AG08396 (cell line): ENCODE data around the gene COL25A1.

Experiments
- DNase-seq: peaks from one replicate; pipeline ENCODE4 v3.0.0; 2012; ENCODE audit warnings: low spot score, mixed read lengths

Gene COL25A1

DNA sequence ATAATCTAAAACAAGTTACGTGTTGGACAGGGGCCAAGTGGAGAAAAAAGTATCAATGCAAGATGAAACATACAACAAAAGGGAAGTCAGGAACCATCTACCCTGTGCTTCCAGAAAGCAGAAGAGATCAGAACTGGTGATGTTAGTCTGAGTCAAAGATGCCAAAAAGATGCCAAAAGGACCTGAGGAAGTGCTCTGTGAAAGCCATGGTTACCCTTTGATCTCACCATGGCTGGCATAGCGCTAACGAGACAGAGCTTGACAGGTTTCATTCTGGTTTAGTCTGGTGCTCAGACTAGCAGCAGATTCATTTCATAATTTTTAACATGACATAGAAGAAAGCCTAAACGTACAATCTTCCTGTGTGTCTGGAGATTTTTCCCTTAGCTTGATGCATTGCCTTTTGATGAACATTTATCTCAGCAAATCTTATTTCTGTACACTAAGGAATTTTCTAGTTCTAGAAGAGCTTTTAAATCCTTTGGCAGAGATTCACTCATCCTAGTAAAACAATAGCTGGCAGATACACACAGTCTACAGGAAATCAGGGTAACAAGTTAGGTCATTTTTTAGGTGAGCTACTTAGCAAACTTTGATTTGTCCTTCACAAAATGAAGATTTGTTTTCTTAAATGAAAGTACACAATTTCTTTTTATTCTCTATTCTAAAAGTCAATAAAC, 87.7 kb downstream of the COL25A1 start:
- DNase-seq = no peak

DNA sequence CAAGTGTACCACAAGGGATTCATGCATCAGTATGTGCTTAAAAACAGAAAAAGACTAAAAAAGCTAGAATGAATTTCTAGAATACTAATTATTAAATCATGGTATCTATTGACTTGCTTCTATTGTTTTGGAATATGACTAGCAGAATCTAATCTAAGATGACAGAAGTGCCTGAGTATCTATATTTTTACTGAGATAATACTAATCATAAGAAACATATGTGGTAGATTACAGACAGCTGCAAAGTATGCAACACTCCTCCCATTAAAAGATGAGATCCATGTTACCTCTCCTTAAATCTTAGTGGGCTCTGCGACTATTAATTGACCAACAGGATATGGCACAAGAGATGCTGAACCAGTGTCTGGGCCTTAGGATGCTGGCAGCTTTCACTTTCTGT, 89.4 kb downstream of the COL25A1 start:
- DNase-seq = no peak

DNA sequence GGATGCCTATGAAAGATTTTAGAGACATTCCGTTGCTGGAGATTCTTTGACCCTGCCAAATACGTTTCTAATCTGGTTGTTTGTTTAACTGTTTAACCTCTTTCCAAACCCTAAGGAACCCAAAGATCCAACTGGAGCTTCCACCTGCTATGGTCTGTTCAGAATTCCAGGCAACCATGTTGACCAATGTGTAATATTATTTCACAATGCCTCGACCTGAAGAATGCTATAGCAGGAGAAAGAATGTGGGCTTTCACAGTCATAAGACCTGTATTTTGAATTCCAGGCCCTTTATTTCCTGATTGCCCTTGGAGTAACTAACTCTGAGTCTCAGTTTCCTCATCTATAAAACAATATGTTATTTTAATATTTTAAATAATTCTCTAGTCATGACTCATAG, 90.8 kb downstream of the COL25A1 start:
- no peak for DNase-seq

DNA sequence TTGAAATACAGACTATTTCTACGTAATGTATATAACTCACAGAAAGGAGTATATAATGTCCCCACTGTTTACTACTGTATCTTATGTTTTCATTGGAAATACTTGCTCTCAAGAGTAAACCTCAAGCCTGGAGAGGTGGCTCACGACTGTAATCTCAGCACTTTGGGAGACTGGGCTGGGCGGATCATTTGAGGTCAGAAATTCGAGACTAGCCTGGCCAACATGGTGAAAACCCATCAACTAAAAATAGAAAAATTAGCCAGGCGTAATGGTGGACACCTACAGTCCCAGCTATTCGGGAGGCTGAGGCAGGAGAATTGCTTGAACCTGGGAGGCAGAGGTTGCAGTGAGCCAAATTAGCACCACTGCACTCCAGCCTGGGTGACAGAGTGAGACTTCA, 92.8 kb downstream of the COL25A1 start:
- no peak for DNase-seq

DNA sequence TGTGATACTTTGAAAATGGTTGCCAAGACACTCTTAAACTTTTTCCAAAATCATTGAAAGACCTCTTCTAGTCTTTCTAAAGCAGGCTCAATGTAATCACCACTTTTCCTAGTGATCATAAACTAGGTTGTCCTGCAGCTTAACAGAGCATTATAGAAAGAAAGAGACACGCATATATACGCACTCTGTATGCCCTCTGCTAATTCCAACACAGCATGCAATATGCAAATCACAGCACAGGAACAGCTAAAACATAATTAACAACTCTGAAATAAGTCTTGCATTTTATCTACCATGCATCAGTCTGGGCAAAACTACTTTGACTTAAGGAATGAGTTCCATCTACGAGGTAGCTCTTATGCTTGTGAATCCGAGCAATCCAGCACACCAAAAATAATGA, 94.6 kb downstream of the COL25A1 start:
- DNase-seq = no peak

DNA sequence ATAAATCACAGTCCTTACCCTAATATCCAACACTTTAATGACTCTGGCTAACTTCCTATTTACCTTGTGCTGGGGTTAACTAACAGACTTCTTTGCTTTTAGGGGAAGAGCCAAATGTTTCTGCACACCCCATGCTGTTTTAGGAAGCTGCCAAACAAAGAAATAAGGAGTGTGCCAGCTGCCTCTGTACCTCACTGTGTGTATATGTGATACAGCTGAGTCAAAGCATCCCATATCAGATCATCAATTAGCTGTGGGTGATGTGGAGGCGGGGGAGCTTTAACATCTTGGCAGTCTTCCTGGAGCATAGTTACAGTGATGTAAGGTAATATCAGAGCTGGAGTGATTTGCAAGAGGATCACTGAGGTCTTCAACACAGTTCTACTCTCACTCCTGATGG, 95.4 kb downstream of the COL25A1 start:
- DNase-seq = no peak

DNA sequence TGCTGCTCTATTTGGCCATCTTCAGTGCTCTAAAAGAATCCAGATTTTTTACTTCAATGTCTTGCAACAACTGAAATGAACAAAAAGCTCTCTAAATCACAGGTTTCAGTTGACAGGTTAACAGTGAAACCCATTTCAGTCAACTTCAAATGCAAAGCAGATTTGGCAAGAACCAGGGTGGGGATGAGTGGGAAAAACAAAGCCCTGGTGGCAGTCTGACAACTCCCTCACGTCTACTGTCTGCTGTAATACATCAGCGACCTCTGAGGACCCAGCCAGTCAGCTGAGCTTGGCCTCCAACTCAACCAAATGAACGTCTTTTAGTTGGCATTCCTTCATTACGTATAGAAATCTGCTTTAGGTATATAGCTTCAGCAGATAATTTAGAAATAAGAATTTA, 95.8 kb downstream of the COL25A1 start:
- no peak for DNase-seq

DNA sequence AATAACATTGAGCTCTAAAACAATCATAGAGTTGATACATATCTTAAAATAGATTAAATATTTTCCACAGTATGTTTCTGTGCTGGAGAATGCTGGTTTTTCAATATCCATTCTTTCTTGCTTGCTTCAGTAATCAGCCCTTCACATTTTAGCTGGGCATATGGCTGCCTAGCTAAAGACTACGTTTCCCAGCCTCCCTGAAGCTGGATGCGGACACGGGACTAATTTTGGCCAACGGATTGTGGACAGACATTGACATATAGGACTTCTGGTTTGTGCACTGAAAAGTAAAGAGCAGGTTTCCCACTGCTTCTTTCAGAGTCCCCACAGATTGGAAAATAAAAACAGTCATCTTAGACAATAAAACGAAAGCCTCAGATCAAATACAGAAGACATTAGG, 97.3 kb downstream of the COL25A1 start:
- no peak for DNase-seq

DNA sequence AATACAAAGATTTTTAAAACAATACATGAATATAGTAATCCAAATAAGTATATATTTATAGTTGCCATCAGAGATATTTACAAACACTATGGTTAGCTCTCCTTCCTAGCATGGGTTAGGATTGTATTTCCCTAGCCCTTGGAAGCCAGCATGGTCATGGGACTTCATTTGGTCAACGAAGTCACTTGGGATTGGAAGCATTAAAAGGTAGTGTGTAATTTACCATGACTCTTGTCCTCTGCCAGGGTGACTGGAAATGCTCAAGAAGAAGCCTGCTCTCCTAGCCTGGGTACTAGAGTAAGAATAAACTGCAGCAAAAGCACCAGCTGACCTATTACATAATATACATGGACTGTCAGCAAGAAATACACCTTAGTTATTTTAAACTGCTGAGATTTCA, 102.9 kb downstream of the COL25A1 start:
- no peak for DNase-seq

DNA sequence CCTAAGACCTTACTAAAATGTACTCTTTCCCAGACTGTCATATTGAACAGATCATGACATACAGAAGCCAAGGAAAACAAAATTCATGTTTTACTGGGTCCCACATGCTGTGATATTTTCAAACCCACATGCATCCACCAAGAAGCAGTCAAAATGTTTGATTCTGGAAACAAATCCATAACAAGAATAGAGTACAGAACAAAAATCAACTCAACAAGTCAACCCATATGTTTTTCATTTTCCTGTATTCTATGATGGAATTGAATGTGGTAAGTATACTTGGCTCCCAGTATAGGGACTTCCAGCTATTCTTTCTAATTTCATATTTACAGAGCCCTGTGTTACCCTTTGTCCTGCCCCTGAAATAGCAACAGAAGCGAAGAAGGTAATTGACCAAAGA, 106.8 kb downstream of the COL25A1 start:
- DNase-seq = no peak

DNA sequence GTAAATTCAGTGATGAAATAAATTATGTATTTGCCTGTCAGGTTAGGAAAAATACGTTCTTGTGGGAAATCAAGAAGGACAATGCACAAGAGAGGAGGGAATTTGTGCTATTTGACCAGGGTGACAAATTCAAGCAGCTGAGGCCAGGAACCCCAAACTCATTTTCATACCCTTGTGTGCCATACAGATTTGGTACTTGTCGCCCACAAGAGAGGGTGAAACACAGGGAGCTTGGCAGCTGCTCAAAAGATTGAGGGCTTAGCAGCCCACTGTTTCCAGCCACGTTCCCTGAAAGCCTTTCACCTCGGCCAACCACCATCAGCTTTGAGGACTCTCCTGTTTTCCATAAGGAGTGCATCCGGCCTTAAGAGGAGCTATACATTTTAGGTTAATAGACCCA, 111.2 kb downstream of the COL25A1 start:
- DNase-seq = no peak

DNA sequence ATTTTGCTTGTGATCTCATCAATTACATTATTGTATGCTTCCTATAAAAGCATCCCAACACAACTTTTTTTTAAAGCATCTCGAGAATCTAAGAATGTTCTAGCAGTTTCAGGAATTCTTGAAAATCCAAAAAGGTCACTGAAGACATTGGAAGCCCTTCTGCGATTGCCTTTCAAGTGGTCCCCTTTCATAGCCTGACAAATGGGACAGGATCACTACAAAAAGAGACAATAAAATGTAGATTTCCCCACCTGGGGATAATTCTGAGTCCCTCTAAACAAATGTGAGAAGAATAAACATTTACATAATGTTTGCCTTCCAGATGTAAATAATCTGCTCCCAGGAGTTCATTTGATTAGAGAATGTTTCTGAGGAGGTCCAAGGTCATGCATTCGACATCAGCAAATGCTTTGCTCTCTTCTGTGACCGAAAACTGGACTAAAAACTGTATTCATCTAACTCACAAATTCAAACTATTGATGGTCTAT, 116.0 kb downstream of the COL25A1 start:
- DNase-seq = no peak

DNA sequence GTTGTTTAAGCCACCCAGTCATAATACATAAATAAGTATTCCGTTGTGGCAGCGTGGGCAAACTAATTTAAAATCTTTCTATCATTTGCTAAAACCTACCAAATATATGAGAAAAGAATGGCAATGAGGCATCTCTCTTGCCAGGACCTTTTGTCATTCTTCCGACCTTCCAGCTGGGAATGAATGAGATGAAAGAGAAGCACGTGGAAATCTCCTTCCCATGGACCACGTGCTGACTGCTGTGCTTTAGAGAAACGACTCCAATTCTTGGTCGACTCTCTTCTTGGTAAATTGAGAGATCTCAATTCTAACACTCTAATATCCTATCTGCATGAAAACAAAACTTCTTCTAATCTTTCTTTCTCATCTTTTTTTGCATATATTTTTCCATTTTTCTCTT, 116.5 kb downstream of the COL25A1 start:
- no peak for DNase-seq

DNA sequence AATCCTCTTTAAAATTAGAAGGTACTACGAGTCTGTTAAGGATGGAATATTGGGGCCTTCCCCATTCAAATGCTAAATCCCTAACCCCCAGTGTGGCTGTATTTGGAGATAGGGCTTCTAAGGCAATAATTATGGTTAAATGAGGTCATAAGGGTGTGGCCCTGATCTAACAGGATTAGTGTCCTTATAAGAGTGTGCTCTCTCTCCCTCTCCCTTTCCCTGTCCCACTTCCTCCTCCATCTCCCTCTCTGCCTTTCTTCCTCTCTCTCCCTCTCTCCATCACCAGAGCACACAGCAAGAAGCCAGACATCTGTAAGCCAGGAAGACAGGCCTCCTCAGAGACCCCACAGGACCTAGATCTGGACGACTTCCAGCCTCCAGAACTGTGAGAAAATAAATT, 116.9 kb downstream of the COL25A1 start:
- no peak for DNase-seq

DNA sequence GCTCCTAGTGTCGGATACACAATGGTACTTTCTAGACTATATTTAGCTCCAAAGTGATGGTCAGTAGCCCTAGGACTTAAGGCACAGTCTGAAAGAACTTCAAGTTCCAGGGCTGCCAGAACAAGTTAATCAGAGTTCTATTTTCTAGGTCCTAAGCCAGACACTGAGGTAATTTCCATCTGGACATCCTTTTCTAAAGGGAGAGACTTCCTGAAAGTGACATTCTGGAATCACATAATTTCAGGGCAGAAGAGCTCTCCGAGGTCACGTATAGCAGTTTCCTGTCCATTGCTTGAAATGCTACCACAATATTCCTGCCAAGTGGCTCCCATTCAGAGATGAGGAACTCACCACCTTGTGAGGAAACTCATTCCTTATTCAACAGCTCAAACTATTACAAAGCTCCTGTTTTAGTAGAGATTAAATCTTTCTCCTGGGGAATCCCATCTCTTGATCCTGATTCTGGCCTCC, 117.9 kb downstream of the COL25A1 start:
- DNase-seq = no peak

DNA sequence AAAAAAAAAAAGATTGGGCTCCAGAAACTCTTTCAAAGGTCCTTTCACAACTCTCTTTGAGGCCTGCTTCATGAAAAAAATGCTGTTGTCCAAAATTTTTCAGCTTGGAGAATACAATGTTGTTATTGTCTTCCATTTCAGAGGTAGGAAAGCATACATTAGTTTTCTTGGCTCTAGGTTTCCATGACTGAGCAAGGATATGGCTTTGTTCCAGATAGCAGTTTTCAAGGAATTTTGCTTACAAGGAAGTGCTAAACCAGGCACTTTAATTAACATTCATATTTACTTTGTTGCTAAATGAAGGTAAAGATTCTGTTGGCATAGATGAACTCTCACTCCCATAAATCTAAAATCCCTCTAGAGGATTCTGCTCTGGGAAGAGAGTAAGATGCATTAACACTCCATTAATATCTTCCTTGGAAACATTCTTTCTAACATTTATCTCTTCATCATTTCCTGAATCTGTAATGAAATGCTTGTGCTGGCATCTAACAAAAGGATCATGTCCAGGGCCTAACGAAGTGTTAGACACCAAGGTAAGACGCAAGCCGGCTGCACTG, 118.4 kb downstream of the COL25A1 start:
- no peak for DNase-seq

DNA sequence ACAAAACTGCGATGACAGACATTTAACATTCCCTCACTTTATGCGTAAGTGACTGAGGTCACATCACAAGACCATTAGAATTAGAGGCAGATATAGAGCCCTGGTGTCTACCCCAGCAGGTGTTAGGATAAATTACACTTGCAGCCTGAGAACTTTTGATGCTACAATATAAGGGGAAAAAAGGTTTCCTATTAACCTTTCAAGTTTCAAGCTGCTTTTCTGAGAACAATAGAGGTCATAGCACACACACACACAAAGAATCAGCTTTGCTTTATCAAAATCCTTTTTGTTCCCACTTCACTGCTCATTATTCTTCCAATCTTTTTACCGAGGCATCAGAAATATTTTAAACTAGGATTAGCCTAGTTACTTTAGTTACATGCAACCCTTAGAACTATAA, 119.8 kb downstream of the COL25A1 start:
- DNase-seq = no peak

DNA sequence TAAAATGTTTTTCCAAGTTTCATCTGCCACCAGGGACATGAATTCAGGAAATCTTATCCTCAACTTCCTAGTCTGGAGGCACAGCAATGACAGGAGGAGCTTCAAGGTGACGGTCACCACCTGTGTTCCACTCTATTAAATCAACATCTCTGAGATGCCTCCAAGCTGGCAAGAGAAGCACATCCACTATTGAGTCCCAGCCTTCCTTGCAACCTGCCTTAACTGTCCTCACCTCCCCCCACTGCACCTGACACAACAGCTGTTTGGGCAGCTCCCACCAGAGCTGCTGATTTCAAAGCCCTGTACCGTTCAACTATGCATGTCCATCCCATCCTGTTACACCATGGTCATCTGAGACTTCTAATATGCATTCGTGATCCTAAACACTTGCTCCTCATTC, 123.4 kb downstream of the COL25A1 start:
- no peak for DNase-seq

DNA sequence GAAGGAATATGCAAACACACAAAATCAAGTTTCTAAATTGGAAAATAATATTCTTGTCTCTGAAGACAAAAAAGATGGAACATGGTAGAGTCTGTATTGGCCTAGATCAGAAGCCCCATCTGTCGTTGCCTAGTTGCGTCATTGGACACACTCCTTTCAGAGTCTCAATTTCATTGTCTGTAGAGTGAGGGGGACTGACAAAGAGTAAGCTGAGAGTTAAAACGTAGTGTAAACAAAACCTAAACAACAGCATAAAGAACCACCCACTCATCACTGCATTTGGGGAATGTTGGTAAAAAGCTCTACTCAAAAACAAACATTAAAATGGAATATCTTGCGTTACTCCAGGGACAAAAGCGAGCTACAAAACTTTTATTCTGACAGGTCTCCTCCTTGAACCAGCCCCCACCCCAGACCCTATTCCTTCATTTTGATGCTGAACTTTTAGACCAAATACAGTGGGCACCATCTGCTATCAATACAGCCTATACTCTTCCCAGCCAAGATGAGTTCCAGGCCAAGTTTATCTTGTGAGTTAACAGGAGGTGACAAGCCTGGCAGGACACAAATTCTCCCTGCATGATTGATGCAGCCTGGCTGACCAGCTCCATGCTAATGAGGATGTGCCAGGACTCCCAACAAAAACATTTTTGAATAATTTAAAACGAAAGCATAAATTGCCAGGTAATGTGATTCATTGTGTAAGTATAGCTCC, 125.2 kb downstream of the COL25A1 start:
- DNase-seq = no peak

DNA sequence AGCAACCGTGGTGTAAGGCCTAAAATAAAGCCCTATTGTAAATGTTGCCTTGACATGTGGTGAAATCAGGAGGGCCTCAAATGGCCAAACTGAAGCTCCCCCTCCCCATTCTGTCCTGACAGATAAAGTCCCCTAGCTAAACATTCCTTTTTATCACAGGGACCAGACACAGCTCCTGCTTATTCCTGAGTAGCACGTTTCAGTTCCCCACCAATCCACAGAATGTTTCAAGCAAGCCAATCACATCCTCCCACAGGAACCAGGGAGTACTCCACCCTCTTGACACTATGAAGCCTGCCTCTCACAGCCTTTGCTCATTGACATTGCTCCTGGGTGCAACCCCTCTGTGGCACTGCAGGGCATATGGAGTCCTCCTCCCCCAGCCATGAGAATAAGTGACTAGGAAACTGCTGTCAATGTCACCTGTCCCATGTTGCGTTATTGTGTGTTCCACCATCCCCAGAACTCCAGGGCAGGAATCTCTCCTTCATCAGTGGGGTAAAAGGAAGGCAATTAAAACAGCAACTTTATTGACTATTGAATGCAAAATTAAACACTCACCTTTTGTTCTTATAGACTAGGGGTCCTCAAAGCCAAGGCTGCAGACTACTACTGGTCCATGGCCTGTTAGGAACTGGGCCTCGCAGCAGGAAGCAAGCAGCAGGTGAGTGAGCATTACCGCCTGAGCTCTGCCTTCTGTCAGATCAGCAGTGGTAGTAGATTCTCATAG, 128.1 kb downstream of the COL25A1 start:
- DNase-seq = no peak

DNA sequence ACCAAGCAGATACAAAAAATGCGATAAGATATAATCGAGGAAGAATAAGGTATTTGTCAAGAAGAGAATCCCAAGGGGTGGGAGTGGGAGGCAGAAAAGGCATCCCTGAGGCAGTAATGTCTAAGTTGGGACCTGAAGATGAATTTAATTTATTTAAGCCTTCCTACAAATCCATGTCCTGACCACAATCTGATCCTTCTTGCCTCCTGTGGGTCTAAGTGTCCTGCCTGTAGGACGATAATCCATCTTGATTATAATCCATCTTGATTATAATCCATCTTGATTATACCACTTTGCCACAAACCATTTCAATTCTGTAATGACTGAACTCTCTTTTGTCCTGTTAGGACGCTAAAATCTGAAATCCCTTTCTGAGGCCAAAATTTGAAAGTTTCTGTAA, 130.2 kb downstream of the COL25A1 start:
- DNase-seq = no peak

DNA sequence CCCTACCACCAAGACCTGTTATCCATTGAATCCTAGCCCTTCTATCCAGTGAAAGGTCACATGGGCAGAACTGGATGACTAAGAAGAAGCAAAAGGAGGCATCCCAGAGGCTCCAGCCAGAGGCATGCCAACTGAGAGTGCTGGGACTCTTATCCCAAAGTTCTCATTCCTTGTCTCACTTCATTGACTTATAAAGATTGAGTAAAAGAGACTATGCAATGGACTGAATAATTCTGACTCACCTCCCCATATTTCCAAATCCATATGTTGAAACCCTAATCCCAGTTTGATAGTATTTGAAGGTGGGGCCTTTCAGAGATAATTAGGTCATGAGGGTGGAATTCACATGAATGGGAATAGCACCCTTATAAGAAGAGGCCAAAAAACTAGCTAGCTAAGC, 131.4 kb downstream of the COL25A1 start:
- DNase-seq = no peak

DNA sequence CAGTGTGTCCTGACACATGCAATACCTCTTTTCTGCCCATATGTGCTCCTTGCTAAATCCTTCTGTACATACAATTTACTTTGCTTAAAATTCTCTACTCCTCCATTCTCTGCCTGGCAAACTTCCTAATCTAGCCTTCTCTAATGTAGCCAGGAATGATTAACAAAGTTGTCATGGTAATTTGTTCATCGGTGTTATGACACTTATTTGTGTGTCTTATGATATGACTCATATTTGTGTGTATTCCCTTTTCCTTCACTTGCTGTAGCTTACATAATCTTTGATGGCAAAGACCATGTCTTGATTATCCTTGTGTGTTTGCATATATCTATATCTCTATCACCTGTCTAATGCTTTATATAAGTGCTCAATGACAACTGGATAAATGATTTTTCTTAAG, 133.3 kb downstream of the COL25A1 start:
- DNase-seq = no peak
